SH-SY5Y (cell line): ENCODE measurements around the gene LTBP1.

ENCODE experiments used
- GATA2 ChIP-seq: IDR thresholded peaks from 2 replicates; pipeline ENCODE4 v1.6.1; 2011; ENCODE audit warnings: mild to moderate bottlenecking, low read depth, low read length
- GATA3 ChIP-seq: IDR thresholded peaks from 2 replicates; pipeline ENCODE4 v1.6.1; 2011; ENCODE audit warnings: low read depth, mild to moderate bottlenecking, low read length, moderate library complexity

- no peak for TF ChIP-seq GATA2
- TF ChIP-seq GATA3 = no peak
Observed at GRCh38 chr2:33214857-33215256, 268.1 kb downstream of the LTBP1 start.
